Measurements from ENCODE around the gene CMC2. TPM values are rescaled to one million over a fixed set of nuclear protein-coding genes. Genes with fewer than 3 reads are reported as not detected.

Gene CMC2
- polyA plus RNA-seq, 1 donor from 2014 or later: 172 TPM

DNA sequence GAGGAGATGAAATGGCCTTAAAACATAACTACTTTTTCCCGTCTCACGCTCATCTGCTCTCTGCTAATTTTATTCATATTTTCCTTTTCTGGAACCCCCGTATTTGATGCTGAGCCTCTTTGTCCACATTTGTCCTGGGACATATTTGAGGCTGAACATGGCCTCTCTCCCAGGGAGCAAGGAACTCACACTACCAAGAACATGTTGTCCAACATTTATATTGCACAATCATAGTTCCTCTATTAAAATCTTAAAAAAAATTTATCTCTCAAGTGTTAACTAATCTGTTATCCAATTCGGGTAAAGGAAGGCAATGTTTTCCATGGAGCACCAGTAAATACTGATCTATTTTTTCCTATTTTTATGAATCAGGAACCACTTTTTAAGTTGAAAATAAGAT lies 60.2 kb downstream of the CMC2 start:
- H3K27ac ChIP-seq (ENCODE audit: low read length): no peak overlapping the region
- no peaks in the 10 kb centered on the region for H3K9me3 ChIP-seq (ENCODE audit: low read length)
- H4K20me1 ChIP-seq (ENCODE audit: insufficient read depth): no peaks in the 10 kb centered on the region
- TF ChIP-seq EP300 (conservative IDR thresholded peaks at IDR 0.05; ENCODE audit: poor library complexity, severe bottlenecking): no peak
- TF ChIP-seq, protein P1, sequence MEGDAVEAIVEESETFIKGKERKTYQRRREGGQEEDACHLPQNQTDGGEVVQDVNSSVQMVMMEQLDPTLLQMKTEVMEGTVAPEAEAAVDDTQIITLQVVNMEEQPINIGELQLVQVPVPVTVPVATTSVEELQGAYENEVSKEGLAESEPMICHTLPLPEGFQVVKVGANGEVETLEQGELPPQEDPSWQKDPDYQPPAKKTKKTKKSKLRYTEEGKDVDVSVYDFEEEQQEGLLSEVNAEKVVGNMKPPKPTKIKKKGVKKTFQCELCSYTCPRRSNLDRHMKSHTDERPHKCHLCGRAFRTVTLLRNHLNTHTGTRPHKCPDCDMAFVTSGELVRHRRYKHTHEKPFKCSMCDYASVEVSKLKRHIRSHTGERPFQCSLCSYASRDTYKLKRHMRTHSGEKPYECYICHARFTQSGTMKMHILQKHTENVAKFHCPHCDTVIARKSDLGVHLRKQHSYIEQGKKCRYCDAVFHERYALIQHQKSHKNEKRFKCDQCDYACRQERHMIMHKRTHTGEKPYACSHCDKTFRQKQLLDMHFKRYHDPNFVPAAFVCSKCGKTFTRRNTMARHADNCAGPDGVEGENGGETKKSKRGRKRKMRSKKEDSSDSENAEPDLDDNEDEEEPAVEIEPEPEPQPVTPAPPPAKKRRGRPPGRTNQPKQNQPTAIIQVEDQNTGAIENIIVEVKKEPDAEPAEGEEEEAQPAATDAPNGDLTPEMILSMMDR (IDR thresholded peaks at IDR 0.05; ENCODE audit: poor library complexity, severe bottlenecking): no peak
- TF ChIP-seq EZH2 (IDR thresholded peaks at IDR 0.05; ENCODE audit: borderline replicate concordance, insufficient read depth, low read length, poor library complexity, severe bottlenecking): no peak
- no peak for TF ChIP-seq POLR2AphosphoS5 (IDR thresholded peaks at IDR 0.05)
- TF ChIP-seq SMC3 (conservative IDR thresholded peaks at IDR 0.05; ENCODE audit: poor library complexity): no peak
- no peak for TF ChIP-seq MXI1 (conservative IDR thresholded peaks at IDR 0.05; ENCODE audit: poor library complexity, severe bottlenecking)
- no peak for TF ChIP-seq TAF1 (IDR thresholded peaks at IDR 0.05; ENCODE audit: low read depth)
- TF ChIP-seq RAD21 (conservative IDR thresholded peaks at IDR 0.05): no peak
- TF ChIP-seq REST (IDR thresholded peaks at IDR 0.05; ENCODE audit: borderline replicate concordance): no peak
- no peaks in the 10 kb centered on the region for H3K36me3 ChIP-seq (ENCODE audit: insufficient read depth, low read length)
- no peak overlapping the region for H3K4me3 ChIP-seq (ENCODE audit: low read length)
- no peaks in the 10 kb centered on the region for H3K27me3 ChIP-seq (ENCODE audit: insufficient read depth, low read depth, low read length)
- H3K4me2 ChIP-seq (ENCODE audit: low read length): no peak overlapping the region
- H2AFZ ChIP-seq (ENCODE audit: low read depth, low read length): no peak overlapping the region
- H3F3A ChIP-seq (ENCODE audit: insufficient read depth, low read length, poor library complexity, severe bottlenecking): no peaks in the 10 kb centered on the region
- no peaks in the 10 kb centered on the region for H3K79me2 ChIP-seq (replicated peaks; ENCODE audit: insufficient read depth, low read length)
- H3K9ac ChIP-seq (ENCODE audit: low read length): no peak overlapping the region
- H3K9me2 ChIP-seq (ENCODE audit: insufficient read depth, low read length): no peaks in the 10 kb centered on the region

DNA sequence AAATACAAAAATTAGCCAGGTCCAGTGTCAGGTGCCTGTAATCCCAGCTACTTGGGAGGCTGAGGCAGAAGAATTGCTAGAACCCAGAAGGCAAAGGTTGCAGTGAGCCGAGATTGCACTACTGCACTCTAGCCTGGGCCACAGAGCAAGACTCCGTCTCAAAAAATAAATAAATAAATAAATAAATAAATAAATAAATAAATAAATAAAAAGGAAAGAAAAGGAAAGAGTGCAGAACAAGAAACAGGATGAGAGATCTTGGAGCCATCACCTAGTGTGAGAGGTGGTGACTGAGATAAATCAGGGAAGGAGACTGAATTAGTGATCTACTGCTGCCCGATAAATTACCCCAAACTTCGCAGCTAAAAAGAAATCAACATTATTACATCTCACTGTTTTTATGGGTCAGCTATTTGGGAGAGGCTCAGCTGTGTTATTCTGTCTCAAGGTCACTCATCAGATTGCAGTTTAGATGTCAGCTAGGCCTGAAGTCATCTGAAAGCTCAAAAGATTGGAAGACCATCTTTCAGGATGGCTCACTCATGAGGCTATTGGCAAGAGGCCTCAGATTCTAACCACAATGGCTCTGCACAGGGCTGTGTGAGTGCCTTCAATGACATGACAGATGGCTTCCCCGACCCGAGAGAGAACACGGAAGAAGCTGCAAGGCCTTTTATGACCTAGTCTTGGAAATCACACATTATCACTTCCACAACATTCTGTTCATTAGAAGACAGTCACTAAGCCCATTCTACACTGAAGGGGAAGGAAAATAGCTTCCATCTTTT lies 66.4 kb downstream of the CMC2 start:
- Histone ChIP-seq H3K4me2 (ENCODE audit: low read length) (no peak overlapping the region), H3K9me2 (ENCODE audit: insufficient read depth, low read length) (no peaks in the 10 kb centered on the region), H3K9ac (ENCODE audit: low read length) (no peak overlapping the region), H3K9me3 (ENCODE audit: low read length) (no peaks in the 10 kb centered on the region), H3K79me2 (replicated peaks; ENCODE audit: insufficient read depth, low read length) (no peaks in the 10 kb centered on the region), H3K36me3 (ENCODE audit: insufficient read depth, low read length) (no peaks in the 10 kb centered on the region), H2AFZ (ENCODE audit: low read depth, low read length) (no peak overlapping the region), H3K27ac (ENCODE audit: low read length) (no peak overlapping the region), H3F3A (ENCODE audit: insufficient read depth, low read length, poor library complexity, severe bottlenecking) (no peaks in the 10 kb centered on the region), H3K4me3 (ENCODE audit: low read length) (no peak overlapping the region), H4K20me1 (ENCODE audit: insufficient read depth) (no peaks in the 10 kb centered on the region), H3K27me3 (ENCODE audit: insufficient read depth, low read depth, low read length) (no peaks in the 10 kb centered on the region)
- TF ChIP-seq TAF1 (IDR thresholded peaks at IDR 0.05; ENCODE audit: low read depth): no peak
- no peak for TF ChIP-seq SMC3 (conservative IDR thresholded peaks at IDR 0.05; ENCODE audit: poor library complexity)
